B cell (primary cell): ENCODE data around the gene MAP3K15. TPM values are rescaled to one million over a fixed set of nuclear protein-coding genes. Genes with fewer than 3 reads are reported as not detected.

Source experiments
- ATAC-seq: fragments of 200-7000 bp; cut with Tn5 transposase; one replicate; pipeline ENCODE4 v1.10.0; 2021; ENCODE audit warnings: low read depth, mild to moderate bottlenecking, moderate number of reproducible peaks, moderate library complexity
- CTCF ChIA-PET: fragments of 350-600 bp; sonication (Branson Sonifier 250); formaldehyde crosslinking; loops from one replicate; lab custom pipeline; 2021; ENCODE audit warnings: antibody characterized with exemption, inconsistent platforms; lab: Charles Lee
- POLR2A ChIA-PET: fragments of 350-600 bp; sonication (Branson Sonifier 250); formaldehyde crosslinking; loops from one replicate; lab custom pipeline; 2021; ENCODE audit warnings: antibody characterized with exemption; lab: Charles Lee
- DNase-seq: peaks from one replicate; pipeline ENCODE4 v3.0.0; 2013
- H2AFZ ChIP-seq: 2 replicates; pipeline ENCODE4 v1.6.1; 2012; ENCODE audit warnings: mild to moderate bottlenecking, low read depth, low read length; ENCODE audit not compliant: insufficient read depth, poor library complexity, severe bottlenecking
- H3K27ac ChIP-seq, 2 donors: 1 replicate in 1 of 2; 2 replicates in 1 of 2; pipeline ENCODE4 v1.5.1; 2012 to 2013; ENCODE audit warnings: low read length in 2 of 2, mild to moderate bottlenecking in 2 of 2, moderate library complexity in 1 of 2
- H3K27me3 ChIP-seq, 4 experiments: fragments of 200-600 bp in 1 of 4; sonication (generic) in 1 of 4; replicated peaks in 1 of 4; 1 replicate in 2 of 4; 2 replicates in 2 of 4; pipeline versions ENCODE4 v1.6.1 to v1.7.0; 2013 to 2016; ENCODE audit warnings: low read length in 3 of 4, mild to moderate bottlenecking in 2 of 4, mixed read lengths in 1 of 4, moderate library complexity in 1 of 4; ENCODE audit not compliant: insufficient read depth in 4 of 4, control insufficient read depth in 3 of 4; ENCODE audit errors: control extremely low read depth in 1 of 4
- H3K36me3 ChIP-seq, 2 experiments: replicated peaks in 1 of 2; 1 replicate in 1 of 2; 2 replicates in 1 of 2; pipeline versions ENCODE4 v1.6.1 to v1.7.1; 2013; ENCODE audit warnings: low read length in 1 of 2; ENCODE audit not compliant: insufficient read depth in 2 of 2, control insufficient read depth in 1 of 2; ENCODE audit errors: control extremely low read depth in 1 of 2, extremely low read depth in 1 of 2
- H3K4me1 ChIP-seq, 2 donors: fragments of 200-600 bp in 1 of 2; sonication (generic) in 1 of 2; 1 replicate in 1 of 2; 2 replicates in 1 of 2; pipeline versions ENCODE4 v1.5.1 to v1.6.1; 2013 to 2017; ENCODE audit warnings: low read length in 2 of 2; ENCODE audit not compliant: control insufficient read depth in 2 of 2, insufficient read depth in 2 of 2
- H3K4me2 ChIP-seq: replicated peaks from 2 replicates; pipeline ENCODE3; 2012; ENCODE audit warnings: mild to moderate bottlenecking, low read depth, low read length; ENCODE audit not compliant: poor library complexity, severe bottlenecking
- H3K4me3 ChIP-seq, 5 experiments: fragments of 200-600 bp in 1 of 5; sonication (generic) in 1 of 5; 1 replicate in 3 of 5; 2 replicates in 2 of 5; pipeline versions ENCODE4 v1.5.1 to v1.7.0; 2011 to 2016; ENCODE audit warnings: low read length in 4 of 5, mild to moderate bottlenecking in 4 of 5, low read depth in 2 of 5, control low read depth in 1 of 5, moderate library complexity in 1 of 5; ENCODE audit not compliant: insufficient read depth in 1 of 5; ENCODE audit errors: control extremely low read depth in 1 of 5, extremely low read depth in 1 of 5
- H3K79me2 ChIP-seq: fragments of 200-600 bp; sonication (generic); one replicate; pipeline ENCODE4 v1.6.0; 2016; ENCODE audit warnings: low read length; ENCODE audit not compliant: control insufficient read depth, insufficient read depth
- H3K9ac ChIP-seq: fragments of 200-600 bp; sonication (generic); 2 replicates; pipeline ENCODE4 v1.6.1; 2017; ENCODE audit warnings: mild to moderate bottlenecking, low read length, moderate library complexity
- H3K9me3 ChIP-seq, 3 donors: one replicate each; pipeline versions ENCODE4 v1.6.1 to v1.7.1; 2013; ENCODE audit warnings: low read length in 2 of 3; ENCODE audit not compliant: control insufficient read depth in 2 of 3, insufficient read depth in 1 of 3; ENCODE audit errors: control extremely low read depth in 1 of 3
- H4K20me1 ChIP-seq: 2 replicates; pipeline ENCODE4 v1.6.0; 2012; ENCODE audit warnings: mild to moderate bottlenecking, low read length; ENCODE audit not compliant: insufficient read depth, control insufficient read depth, poor library complexity, severe bottlenecking
- H3K27ac Mint-ChIP-seq: one replicate; pipeline ENCODE4 v1.8.0; 2021; ENCODE audit warnings: mixed read lengths
- H3K27me3 Mint-ChIP-seq: one replicate; pipeline ENCODE4 v1.8.0; 2021; ENCODE audit warnings: mixed read lengths
- H3K4me1 Mint-ChIP-seq: one replicate; pipeline ENCODE4 v1.8.0; 2021; ENCODE audit warnings: mixed read lengths
- H3K4me3 Mint-ChIP-seq: one replicate; pipeline ENCODE4 v1.8.0; 2021; ENCODE audit warnings: mixed read lengths
- H3K9me3 Mint-ChIP-seq: one replicate; pipeline ENCODE4 v1.8.0; 2022; ENCODE audit warnings: mixed read lengths; ENCODE audit not compliant: insufficient read depth
- CTCF ChIP-seq: fragments of 200-600 bp; IDR thresholded peaks from one replicate; pipeline ENCODE4 v1.8.0; 2022; ENCODE audit warnings: antibody characterized with exemption, mild to moderate bottlenecking
- EZH2 ChIP-seq: IDR thresholded peaks from 2 replicates; pipeline ENCODE4 v1.6.1; 2012; ENCODE audit warnings: borderline replicate concordance, low read depth, mild to moderate bottlenecking, moderate library complexity, low read length; ENCODE audit not compliant: insufficient read depth, poor library complexity, severe bottlenecking
- WGBS: methylation state at CpG from one replicate; pipeline ENCODE4 v1.1.5; 2013; ENCODE audit warnings: missing lambda C conversion rate; ENCODE audit not compliant: insufficient coverage; 5-methylcytosine and 5-hydroxymethylcytosine counted together
- intact Hi-C: fragments of 100-400 bp; cut with micrococcal nuclease; formaldehyde crosslinking; loops from one replicate; pipeline ENCODE4 v1.10.0; 2022
- polyA plus RNA-seq: library from polyadenylated mRNA; depleted of rRNA; stranded (reverse); fragments of >200 nt; gene quantifications from 2 replicates; pipeline ENCODE4 v1.2.3, GENCODE V29; 2012
- total RNA-seq, 2 donors: library from RNA; stranded (reverse); fragments of 120-200 nt in 1 of 2; gene quantifications; 1 replicate in 1 of 2; 2 replicates in 1 of 2; pipeline versions ENCODE4 v1.2.3 to v1.2.4, GENCODE V29; 2013 to 2022

Gene MAP3K15
- total and polyA plus RNA-seq, 2 donors (not counting 1 experiment from before 2014, with no cell fraction given) = not detected

GRCh38 chrX:19548279-19548678 is 33.0 kb upstream of the MAP3K15 start:
- no peak overlapping the region for H2AFZ ChIP-seq
- H3K79me2 ChIP-seq = no peaks in the 10 kb centered on the region
- ATAC-seq (no peak), DNase-seq (no peak)
- H3K4me1 Mint-ChIP-seq = peaks cover 1% of the 10 kb centered on the region
- H3K27me3 ChIP-seq = no peaks in the 10 kb centered on the region
- H3K4me3 Mint-ChIP-seq = no peak overlapping the region
- ChIA-PET CTCF (no interaction called here), POLR2A (no interaction called here)
- H4K20me1 ChIP-seq = no peaks in the 10 kb centered on the region
- intact Hi-C loops = no loop called here
- H3K9me3 ChIP-seq = no peaks in the 10 kb centered on the region
- H3K36me3 ChIP-seq = peaks cover 0 to 21% of the 10 kb centered on the region in 2 experiments
- H3K4me3 ChIP-seq = no peak overlapping the region
- no peak for TF ChIP-seq CTCF
- no peak for TF ChIP-seq EZH2
- no CpG with 5 or more reads among the region's 2 CpGs for WGBS
- H3K27ac ChIP-seq = no peak overlapping the region
- H3K27ac Mint-ChIP-seq = no peak overlapping the region
- H3K9me3 Mint-ChIP-seq = no peaks in the 10 kb centered on the region
- H3K4me1 ChIP-seq = no peaks in the 10 kb centered on the region
- H3K4me2 ChIP-seq = no peak overlapping the region
- no peaks in the 10 kb centered on the region for H3K27me3 Mint-ChIP-seq
- no peak overlapping the region for H3K9ac ChIP-seq

DNA sequence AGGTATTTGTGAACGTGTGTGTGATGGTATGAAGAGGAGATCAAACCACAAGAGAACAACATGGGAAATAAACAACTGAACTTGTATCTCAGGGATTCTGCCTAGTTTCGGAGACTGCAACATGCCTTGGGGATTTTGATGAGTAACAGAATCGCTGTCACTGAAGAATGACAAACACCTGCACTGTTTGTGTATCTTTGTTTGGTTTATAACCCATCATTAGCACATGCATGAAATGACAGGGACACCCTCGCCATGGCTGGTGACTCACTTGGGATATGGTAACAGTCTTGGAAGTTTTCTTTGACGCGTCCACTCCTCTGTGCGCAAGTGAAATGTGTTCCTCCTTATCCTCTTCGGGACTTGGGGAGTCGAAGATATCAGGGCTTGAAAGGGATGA is 30.3 kb upstream of the MAP3K15 start:
- Histone ChIP-seq H3K4me3 (no peak overlapping the region), H2AFZ (no peak overlapping the region), H3K4me1 (no peaks in the 10 kb centered on the region), H3K9ac (no peak overlapping the region), H3K36me3 (peaks cover 0 to 31% of the 10 kb centered on the region in 2 experiments), H3K27me3 (no peaks in the 10 kb centered on the region), H3K27ac (no peak overlapping the region), H3K79me2 (no peaks in the 10 kb centered on the region), H4K20me1 (no peaks in the 10 kb centered on the region), H3K9me3 (no peaks in the 10 kb centered on the region), H3K4me2 (no peak overlapping the region)
- H3K4me3 Mint-ChIP-seq = no peak overlapping the region
- no peaks in the 10 kb centered on the region for H3K27me3 Mint-ChIP-seq
- ATAC-seq (no peak), DNase-seq (no peak)
- CTCF ChIA-PET = interaction anchor here (0.6 to 1.8 kb wide), 3 partner anchors 10 to 450 kb away, joined by 3 to 8 read pairs (median 3); no protein-coding TSS in a partner anchor
- POLR2A ChIA-PET = no interaction called here
- 98% methylated on average over 6 of the region's 9 CpGs for WGBS
- no peaks in the 10 kb centered on the region for H3K9me3 Mint-ChIP-seq
- TF ChIP-seq CTCF (no peak), EZH2 (no peak)
- H3K4me1 Mint-ChIP-seq = peaks cover 1% of the 10 kb centered on the region
- no peak overlapping the region for H3K27ac Mint-ChIP-seq
- intact Hi-C loops = no loop called here
